Measurements from ENCODE around the gene SND1.

SND1 gene

DNA sequence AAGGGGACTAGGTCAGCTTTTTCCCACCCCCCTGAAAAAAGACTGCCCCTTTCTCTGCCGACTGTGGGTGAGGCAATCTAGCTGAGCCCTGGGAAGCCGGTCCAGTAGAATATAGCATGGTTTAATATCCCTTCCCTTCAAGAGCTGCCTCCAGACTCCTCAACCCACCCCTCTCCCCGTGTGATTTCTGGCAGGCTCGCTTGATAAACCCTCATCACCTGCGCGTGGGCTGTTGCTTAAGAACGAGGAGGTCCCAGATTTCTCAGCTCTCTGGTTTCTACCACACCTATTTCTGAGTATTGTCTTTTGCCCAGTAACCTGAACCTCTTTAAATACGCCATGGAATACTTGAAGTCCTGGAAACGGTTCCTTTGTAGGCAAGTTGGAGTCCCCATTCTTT lies 381.3 kb downstream of the SND1 start:
- no peak for DNase-seq
- no peaks in the 10 kb centered on the region for H3K27me3 ChIP-seq (replicated peaks; ENCODE audit: control insufficient read depth, insufficient read depth, low read length, poor library complexity, severe bottlenecking)
- no peaks in the 10 kb centered on the region for H3K9me3 ChIP-seq (ENCODE audit: control insufficient read depth, low read length)
- H3K4me1 ChIP-seq (ENCODE audit: control insufficient read depth, insufficient read depth, low read length, poor library complexity, severe bottlenecking) = peaks cover 10% of the 10 kb centered on the region
- H3K36me3 ChIP-seq (ENCODE audit: control insufficient read depth, insufficient read depth, low read length) = peaks cover 4% of the 10 kb centered on the region
- H3K27ac ChIP-seq (ENCODE audit: insufficient read depth, low read length, poor library complexity, severe bottlenecking) = no peak overlapping the region
- H3K4me3 ChIP-seq (ENCODE audit: insufficient read depth, low read depth, low read length, poor library complexity, severe bottlenecking) = no peak overlapping the region

DNA sequence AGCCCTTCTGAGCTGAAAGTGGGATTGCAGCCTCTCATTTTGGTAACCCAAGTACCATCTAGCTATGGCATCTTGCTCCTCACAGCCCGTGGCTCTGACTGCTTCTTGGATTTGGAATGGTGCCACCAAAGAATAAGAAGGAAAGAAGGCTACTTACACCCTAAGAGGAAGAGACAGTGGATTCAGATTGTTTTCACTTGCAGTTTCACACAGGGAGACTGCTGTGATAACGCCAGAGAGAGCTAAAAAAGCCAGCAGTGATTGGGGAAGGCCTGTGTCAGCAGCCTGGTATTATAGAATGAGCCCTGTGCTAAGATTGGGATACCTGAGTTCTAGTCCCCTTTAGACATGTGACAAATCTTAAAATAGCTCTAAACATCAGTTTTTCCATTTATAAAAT lies 382.8 kb downstream of the SND1 start:
- Histone ChIP-seq H3K9me3 (ENCODE audit: control insufficient read depth, low read length) (no peaks in the 10 kb centered on the region), H3K36me3 (ENCODE audit: control insufficient read depth, insufficient read depth, low read length) (no peaks in the 10 kb centered on the region), H3K4me1 (ENCODE audit: control insufficient read depth, insufficient read depth, low read length, poor library complexity, severe bottlenecking) (peaks cover 7% of the 10 kb centered on the region), H3K27me3 (replicated peaks; ENCODE audit: control insufficient read depth, insufficient read depth, low read length, poor library complexity, severe bottlenecking) (no peaks in the 10 kb centered on the region), H3K4me3 (ENCODE audit: insufficient read depth, low read depth, low read length, poor library complexity, severe bottlenecking) (no peak overlapping the region), H3K27ac (ENCODE audit: insufficient read depth, low read length, poor library complexity, severe bottlenecking) (no peak overlapping the region)
- DNase-seq = no peak

DNA sequence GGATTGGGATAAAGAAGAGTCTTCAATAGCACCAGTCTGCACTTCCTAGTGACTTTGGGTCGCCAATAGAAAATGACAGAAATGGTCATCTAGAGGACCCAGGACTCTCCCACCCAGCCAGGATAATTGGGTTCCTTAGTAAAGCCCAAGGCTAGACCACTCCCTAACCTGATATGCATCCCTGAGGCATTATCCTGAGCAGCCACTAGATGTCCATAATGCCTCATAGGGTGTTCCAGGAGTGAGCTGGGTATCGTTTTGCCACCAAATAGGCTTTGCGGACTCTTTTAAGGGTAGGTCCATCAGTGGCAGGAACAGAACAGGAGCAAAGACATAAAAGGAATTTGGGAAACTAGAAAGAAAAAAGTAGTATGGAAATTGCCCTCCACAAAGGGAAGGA lies 383.7 kb downstream of the SND1 start:
- H3K36me3 ChIP-seq (ENCODE audit: control insufficient read depth, insufficient read depth, low read length) = no peaks in the 10 kb centered on the region
- H3K4me1 ChIP-seq (ENCODE audit: control insufficient read depth, insufficient read depth, low read length, poor library complexity, severe bottlenecking) = no peaks in the 10 kb centered on the region
- H3K27me3 ChIP-seq (replicated peaks; ENCODE audit: control insufficient read depth, insufficient read depth, low read length, poor library complexity, severe bottlenecking) = no peaks in the 10 kb centered on the region
- H3K27ac ChIP-seq (ENCODE audit: insufficient read depth, low read length, poor library complexity, severe bottlenecking) = no peak overlapping the region
- no peaks in the 10 kb centered on the region for H3K9me3 ChIP-seq (ENCODE audit: control insufficient read depth, low read length)
- H3K4me3 ChIP-seq (ENCODE audit: insufficient read depth, low read depth, low read length, poor library complexity, severe bottlenecking) = no peak overlapping the region
- no peak for DNase-seq

DNA sequence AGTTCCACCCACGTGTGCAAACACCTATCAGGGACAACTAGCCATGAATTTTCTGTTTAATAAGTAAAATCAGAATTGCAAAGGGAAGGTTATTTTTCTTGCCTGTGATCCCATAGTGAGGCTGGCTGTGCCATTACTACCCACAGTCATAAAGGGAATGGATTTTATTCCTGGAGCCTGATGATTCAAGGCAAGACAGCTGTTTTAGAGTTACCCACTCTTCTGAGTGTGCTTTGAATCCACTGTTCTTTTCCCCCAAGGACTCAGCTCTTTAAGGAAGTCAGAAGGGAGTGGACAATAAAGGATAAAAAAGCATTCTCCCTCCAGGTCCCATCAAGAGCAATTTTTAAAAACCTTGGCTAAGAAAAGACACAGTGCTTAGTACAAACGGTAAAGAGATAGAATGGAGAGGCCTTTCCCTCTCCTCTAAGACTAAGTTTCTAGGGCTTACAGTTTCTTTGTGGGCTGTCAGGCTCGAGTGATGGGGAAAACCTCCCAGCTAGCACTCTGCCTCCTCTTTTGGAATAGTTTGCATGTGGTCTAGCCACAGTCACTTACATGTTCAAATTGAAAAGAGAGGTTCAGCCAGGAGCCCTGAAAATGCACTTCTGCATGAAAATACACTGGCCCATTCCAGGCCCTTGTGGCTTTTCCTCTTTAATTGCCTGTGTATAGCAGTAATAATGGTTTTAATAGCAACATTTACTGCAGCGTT lies 384.4 kb downstream of the SND1 start:
- Histone ChIP-seq H3K4me3 (ENCODE audit: insufficient read depth, low read depth, low read length, poor library complexity, severe bottlenecking) (no peak overlapping the region), H3K4me1 (ENCODE audit: control insufficient read depth, insufficient read depth, low read length, poor library complexity, severe bottlenecking) (no peaks in the 10 kb centered on the region), H3K27ac (ENCODE audit: insufficient read depth, low read length, poor library complexity, severe bottlenecking) (no peak overlapping the region), H3K36me3 (ENCODE audit: control insufficient read depth, insufficient read depth, low read length) (no peaks in the 10 kb centered on the region), H3K9me3 (ENCODE audit: control insufficient read depth, low read length) (no peaks in the 10 kb centered on the region), H3K27me3 (replicated peaks; ENCODE audit: control insufficient read depth, insufficient read depth, low read length, poor library complexity, severe bottlenecking) (no peaks in the 10 kb centered on the region)
- DNase-seq = no peak

DNA sequence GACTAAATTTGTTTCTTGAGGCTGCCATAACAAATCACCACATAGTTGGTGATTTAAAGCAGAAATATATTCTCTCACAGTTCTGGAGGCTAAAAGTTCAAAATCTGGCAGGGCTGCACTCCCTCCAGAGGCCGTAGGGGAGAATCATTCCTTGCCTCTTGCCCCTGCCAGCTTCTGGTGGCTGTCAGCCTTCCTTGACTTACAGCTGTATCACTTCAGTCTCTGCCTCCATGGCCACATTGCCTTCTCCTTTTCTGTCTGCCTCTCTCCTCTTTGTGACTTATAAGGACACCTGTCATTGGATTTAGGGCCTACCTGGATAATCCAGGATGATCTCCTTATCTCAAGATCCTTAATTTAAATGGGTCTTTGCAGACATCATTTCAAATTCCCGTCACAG lies 385.1 kb downstream of the SND1 start:
- Histone ChIP-seq H3K27ac (ENCODE audit: insufficient read depth, low read length, poor library complexity, severe bottlenecking) (no peak overlapping the region), H3K4me3 (ENCODE audit: insufficient read depth, low read depth, low read length, poor library complexity, severe bottlenecking) (no peak overlapping the region), H3K36me3 (ENCODE audit: control insufficient read depth, insufficient read depth, low read length) (no peaks in the 10 kb centered on the region), H3K9me3 (ENCODE audit: control insufficient read depth, low read length) (no peaks in the 10 kb centered on the region), H3K27me3 (replicated peaks; ENCODE audit: control insufficient read depth, insufficient read depth, low read length, poor library complexity, severe bottlenecking) (no peaks in the 10 kb centered on the region), H3K4me1 (ENCODE audit: control insufficient read depth, insufficient read depth, low read length, poor library complexity, severe bottlenecking) (no peaks in the 10 kb centered on the region)
- DNase-seq = no peak

DNA sequence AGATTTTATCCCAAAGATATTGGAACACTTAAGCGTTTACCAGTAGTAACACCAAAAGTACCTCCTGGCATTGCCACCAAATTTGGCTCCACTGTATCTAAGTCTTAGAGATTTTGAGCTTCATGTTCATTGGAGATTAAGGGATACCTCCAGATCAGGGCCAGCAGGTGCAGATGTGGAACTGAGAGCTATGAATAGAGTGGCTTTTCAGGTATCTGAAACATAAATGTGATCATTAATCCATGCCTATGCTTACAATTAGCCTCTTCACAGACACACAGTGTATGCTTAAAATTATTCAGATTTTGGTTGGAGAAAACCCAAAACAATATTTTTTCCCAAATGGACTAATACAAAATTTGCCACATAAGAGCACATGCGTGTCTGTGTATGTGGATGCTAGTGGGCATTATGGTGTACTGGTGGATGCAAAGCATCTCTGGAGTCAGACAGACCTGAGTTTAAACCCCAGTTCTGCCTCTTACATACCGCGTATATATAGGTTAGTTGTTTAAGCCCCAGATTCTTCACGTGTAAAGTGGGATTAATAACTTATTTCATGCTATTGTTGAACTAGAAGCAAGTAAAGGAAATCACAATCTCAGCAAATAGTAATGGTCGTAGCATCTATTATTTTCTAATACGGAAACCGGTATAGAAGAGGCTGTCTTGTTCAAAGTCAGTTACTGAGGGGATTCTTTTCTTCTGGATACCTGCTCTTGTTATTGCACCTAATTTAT lies 386.1 kb downstream of the SND1 start:
- no peaks in the 10 kb centered on the region for H3K9me3 ChIP-seq (ENCODE audit: control insufficient read depth, low read length)
- H3K27me3 ChIP-seq (replicated peaks; ENCODE audit: control insufficient read depth, insufficient read depth, low read length, poor library complexity, severe bottlenecking) = no peaks in the 10 kb centered on the region
- H3K36me3 ChIP-seq (ENCODE audit: control insufficient read depth, insufficient read depth, low read length) = no peaks in the 10 kb centered on the region
- no peaks in the 10 kb centered on the region for H3K4me1 ChIP-seq (ENCODE audit: control insufficient read depth, insufficient read depth, low read length, poor library complexity, severe bottlenecking)
- no peak overlapping the region for H3K27ac ChIP-seq (ENCODE audit: insufficient read depth, low read length, poor library complexity, severe bottlenecking)
- H3K4me3 ChIP-seq (ENCODE audit: insufficient read depth, low read depth, low read length, poor library complexity, severe bottlenecking) = no peak overlapping the region
- no peak for DNase-seq

DNA sequence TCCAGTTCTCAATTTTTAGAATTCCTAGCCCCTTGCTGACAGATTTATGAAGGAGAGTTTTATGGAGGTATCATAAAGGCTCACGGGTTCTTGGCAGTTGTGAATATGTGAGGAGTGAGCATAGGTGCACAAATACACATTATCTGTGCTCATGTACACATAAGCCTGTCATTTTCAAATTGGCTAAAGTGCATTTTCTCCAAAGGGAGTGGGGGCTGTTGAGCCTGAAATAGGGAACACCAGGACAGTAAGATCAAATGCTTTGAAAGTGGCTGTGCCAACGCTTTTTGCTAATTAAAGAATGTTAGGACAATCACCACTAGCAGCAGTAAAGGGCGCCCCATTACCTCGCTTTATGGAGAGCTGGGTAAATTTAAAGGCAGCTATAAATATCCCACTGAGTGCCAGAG lies 387.6 kb downstream of the SND1 start:
- Histone ChIP-seq H3K4me3 (ENCODE audit: insufficient read depth, low read depth, low read length, poor library complexity, severe bottlenecking) (no peak overlapping the region), H3K27me3 (replicated peaks; ENCODE audit: control insufficient read depth, insufficient read depth, low read length, poor library complexity, severe bottlenecking) (no peaks in the 10 kb centered on the region), H3K9me3 (ENCODE audit: control insufficient read depth, low read length) (no peaks in the 10 kb centered on the region), H3K4me1 (ENCODE audit: control insufficient read depth, insufficient read depth, low read length, poor library complexity, severe bottlenecking) (no peaks in the 10 kb centered on the region), H3K27ac (ENCODE audit: insufficient read depth, low read length, poor library complexity, severe bottlenecking) (no peak overlapping the region), H3K36me3 (ENCODE audit: control insufficient read depth, insufficient read depth, low read length) (no peaks in the 10 kb centered on the region)
- no peak for DNase-seq

DNA sequence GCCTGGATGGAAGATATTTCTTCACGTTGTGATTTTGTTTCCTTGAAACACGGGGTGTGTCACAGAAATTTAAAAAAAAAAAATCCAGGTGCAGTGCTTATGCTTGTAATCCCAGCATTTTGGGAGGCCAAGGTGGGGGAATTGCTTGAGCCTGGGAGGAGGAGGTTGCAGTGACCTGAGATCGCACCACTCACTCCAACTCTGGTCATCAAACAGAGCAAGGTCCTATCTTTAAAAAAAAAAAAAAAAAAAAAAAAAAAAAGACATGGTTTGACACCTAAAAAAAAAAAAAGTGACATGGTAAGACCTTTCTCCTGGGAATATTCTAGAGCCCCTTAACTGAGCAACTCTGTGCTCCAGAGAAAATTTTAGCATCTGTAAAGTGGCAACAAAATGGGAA lies 388.2 kb downstream of the SND1 start:
- no peak overlapping the region for H3K27ac ChIP-seq (ENCODE audit: insufficient read depth, low read length, poor library complexity, severe bottlenecking)
- H3K27me3 ChIP-seq (replicated peaks; ENCODE audit: control insufficient read depth, insufficient read depth, low read length, poor library complexity, severe bottlenecking) = no peaks in the 10 kb centered on the region
- H3K4me3 ChIP-seq (ENCODE audit: insufficient read depth, low read depth, low read length, poor library complexity, severe bottlenecking) = no peak overlapping the region
- no peaks in the 10 kb centered on the region for H3K4me1 ChIP-seq (ENCODE audit: control insufficient read depth, insufficient read depth, low read length, poor library complexity, severe bottlenecking)
- no peaks in the 10 kb centered on the region for H3K36me3 ChIP-seq (ENCODE audit: control insufficient read depth, insufficient read depth, low read length)
- DNase-seq = no peak
- no peaks in the 10 kb centered on the region for H3K9me3 ChIP-seq (ENCODE audit: control insufficient read depth, low read length)

DNA sequence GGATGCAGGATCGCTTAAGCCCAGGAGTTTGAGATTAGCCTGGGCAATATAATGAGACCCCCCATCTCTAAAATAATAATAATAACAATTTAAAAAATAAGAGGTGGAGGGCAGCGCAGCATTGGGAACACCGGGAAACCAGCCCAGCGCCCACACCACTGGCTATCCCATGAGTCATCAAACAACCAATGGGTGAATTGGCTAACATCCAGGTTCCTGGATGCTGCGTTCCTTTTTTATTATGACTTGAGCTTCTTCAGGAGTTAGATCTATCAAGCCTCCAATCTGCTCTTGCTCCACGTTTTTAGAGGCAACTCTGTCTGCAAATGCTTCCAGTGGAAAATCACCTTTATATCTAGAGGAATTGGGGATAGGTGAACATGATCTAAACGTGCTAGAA lies 389.2 kb downstream of the SND1 start:
- no peak for DNase-seq
- no peak overlapping the region for H3K27ac ChIP-seq (ENCODE audit: insufficient read depth, low read length, poor library complexity, severe bottlenecking)

DNA sequence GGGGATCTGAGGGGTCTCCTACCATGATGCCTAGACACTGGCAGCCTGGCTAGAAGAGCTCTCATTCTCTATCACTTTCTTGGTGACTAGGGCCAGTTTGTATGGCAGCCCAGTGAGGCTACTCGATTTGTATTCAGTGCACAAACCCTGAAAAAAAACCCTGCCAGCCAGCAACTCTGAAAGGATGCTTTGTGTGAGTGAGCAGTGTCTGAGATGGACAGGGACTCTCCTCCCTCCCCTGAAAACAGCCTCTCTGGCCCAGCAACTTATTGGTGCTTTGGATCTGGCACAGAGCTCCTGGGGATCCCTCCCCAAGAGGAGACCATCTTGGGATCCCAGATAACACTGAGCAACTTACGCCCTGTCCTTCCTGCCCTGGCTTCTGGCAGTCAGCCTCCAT lies 390.0 kb downstream of the SND1 start:
- no peaks in the 10 kb centered on the region for H3K4me1 ChIP-seq (ENCODE audit: control insufficient read depth, insufficient read depth, low read length, poor library complexity, severe bottlenecking)
- no peak overlapping the region for H3K27ac ChIP-seq (ENCODE audit: insufficient read depth, low read length, poor library complexity, severe bottlenecking)
- H3K9me3 ChIP-seq (ENCODE audit: control insufficient read depth, low read length) = no peaks in the 10 kb centered on the region
- H3K36me3 ChIP-seq (ENCODE audit: control insufficient read depth, insufficient read depth, low read length) = no peaks in the 10 kb centered on the region
- H3K27me3 ChIP-seq (replicated peaks; ENCODE audit: control insufficient read depth, insufficient read depth, low read length, poor library complexity, severe bottlenecking) = no peaks in the 10 kb centered on the region
- H3K4me3 ChIP-seq (ENCODE audit: insufficient read depth, low read depth, low read length, poor library complexity, severe bottlenecking) = no peak overlapping the region
- no peak for DNase-seq

More for the DNA sequence above, 389.2 kb downstream of the SND1 start:
- Histone ChIP-seq H3K4me3 (ENCODE audit: insufficient read depth, low read depth, low read length, poor library complexity, severe bottlenecking) (no peak overlapping the region), H3K27me3 (replicated peaks; ENCODE audit: control insufficient read depth, insufficient read depth, low read length, poor library complexity, severe bottlenecking) (no peaks in the 10 kb centered on the region), H3K9me3 (ENCODE audit: control insufficient read depth, low read length) (no peaks in the 10 kb centered on the region), H3K36me3 (ENCODE audit: control insufficient read depth, insufficient read depth, low read length) (no peaks in the 10 kb centered on the region), H3K4me1 (ENCODE audit: control insufficient read depth, insufficient read depth, low read length, poor library complexity, severe bottlenecking) (no peaks in the 10 kb centered on the region)
